Left colon (tissue), 2 donors: ENCODE data around the gene PRKD2. TPM values are rescaled to one million over a fixed set of nuclear protein-coding genes. Genes with fewer than 3 reads are reported as not detected.
"Not testable (repeated sequence)": the region's sequence is repeated elsewhere in the genome, so short reads cannot be mapped to it uniquely, and the experiment has no call there.

Source experiments
- ATAC-seq: fragments of 200-7000 bp; cut with Tn5 transposase; one replicate; pipeline ENCODE4 v1.9.1; 2020; ENCODE audit warnings: mild to moderate bottlenecking, moderate library complexity
- DNase-seq, 2 donors: peaks; one replicate each; pipeline ENCODE4 v3.0.0-alpha.2; 2020
- intact Hi-C, 2 donors: fragments of 100-400 bp; cut with DNase I in 1 of 2; cut with micrococcal nuclease in 1 of 2; formaldehyde crosslinking; loops; one replicate each; pipeline versions ENCODE4 v1.11.2 to v1.14.0; 2022; cut with DNase I, micrococcal nuclease
- total RNA-seq, 2 donors: library from RNA; stranded (reverse); fragmentation: NEBNext Ultra II Directional; extraction: Animal tissue kit (Norgen Biotek cat#: 25700); gene quantifications; one replicate each; pipeline ENCODE4 v1.2.1, GENCODE V29; 2021
- donor health status: DM: no; HTN: no; CAD: no.
- donor health status: DM: yes; HTN: yes; CAD: no.

PRKD2 gene
- total RNA-seq, 2 donors from 2014 or later: 62.5 to 64.4 TPM

GRCh38 chr19:46648961-46649960 lies 67.7 kb downstream of the PRKD2 start:
- no peak for DNase-seq
- intact Hi-C loops: no loop called here
- no peak for ATAC-seq

- intact Hi-C loops: no loop called here
- no peak for DNase-seq
- no peak for ATAC-seq
Measured at GRCh38 chr19:46648060-46648960, 68.6 kb downstream of the PRKD2 start.

DNA sequence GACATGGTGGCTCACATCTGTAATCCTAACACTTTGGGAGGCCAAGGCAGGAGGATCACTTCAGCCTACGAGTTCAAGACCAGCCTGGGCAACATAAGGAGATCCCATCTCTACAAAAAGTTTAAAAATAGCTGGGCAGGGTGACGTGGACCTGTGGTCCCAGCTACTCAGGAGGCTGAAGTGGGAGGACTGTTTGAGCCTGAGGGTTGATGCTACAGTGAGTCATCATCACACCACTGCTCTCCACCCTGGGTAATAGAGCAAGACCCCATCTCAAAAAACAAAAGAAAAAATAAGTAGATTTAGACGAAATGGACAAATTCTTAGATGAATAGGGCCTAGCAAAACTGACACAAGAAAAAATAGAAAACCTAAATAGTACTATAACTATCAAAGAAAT lies 70.5 kb downstream of the PRKD2 start:
- intact Hi-C loops: no loop called here
- ATAC-seq: no peak
- no peak for DNase-seq

GRCh38 chr19:46644720-46645119 lies 72.2 kb downstream of the PRKD2 start:
- DNase-seq: no peak
- intact Hi-C loops: no loop called here

DNA sequence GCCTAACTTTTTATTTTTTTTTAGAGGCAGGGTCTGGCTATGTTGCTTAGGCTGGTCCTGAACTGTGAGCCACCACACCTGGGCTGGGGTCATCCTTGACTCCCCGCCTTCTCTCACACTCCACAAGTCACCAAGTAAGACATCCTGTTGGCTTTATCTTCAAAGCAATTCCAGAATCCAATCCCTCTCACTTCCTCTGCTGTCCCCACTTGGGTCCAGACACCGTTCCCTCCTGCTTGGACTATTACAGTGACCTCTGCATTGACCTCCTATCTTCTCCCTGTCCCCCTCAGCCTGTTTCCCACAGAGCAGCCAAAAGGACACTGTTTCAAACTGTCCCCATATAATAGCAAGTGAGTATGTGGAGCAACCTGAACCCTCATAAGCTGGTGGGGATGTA lies 76.3 kb downstream of the PRKD2 start:
- no peak for ATAC-seq
- intact Hi-C loops: no loop called here
- no peak for DNase-seq

More at GRCh38 chr19:46644720-46645119, 72.2 kb downstream of the PRKD2 start:
- ATAC-seq: no peak

DNA sequence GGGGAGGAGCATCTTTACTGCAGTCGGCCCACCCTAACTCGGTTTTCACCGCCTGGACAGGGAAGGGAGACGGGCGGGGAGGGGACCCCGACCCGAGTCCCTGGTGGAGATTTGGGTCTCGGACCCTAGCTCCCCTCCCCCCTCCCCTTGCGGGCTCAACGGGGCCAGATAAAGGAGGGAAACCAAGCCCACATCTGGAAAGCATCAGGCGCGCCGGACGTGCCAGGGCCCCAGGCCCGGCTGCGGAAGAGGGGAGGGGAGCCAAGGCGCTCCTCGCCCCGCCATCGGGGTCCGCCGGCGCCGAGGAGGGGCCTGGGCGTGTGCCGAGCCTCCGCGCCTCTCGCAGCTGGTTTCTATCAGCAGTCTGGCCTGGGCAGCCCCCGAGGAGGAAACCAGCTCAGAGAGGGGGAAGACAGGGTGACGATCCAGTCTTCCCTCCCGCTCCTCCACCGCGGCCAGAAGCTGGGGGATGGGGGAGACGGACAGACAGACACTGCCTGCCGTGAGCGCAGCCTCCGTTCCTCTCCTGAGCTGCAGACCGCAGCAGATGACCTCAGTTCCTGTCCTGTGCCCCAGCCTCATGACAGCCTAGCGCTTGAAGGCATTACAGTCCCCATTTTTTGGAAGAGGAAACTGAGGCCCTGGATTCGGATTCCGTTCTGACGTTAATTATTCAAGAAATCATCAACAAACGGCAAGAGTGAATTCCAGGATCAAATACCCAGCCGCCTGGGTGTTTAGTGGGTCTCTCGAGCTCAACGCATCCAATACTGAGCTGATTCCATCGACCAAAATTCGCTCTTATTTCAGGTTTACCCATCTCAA lies 77.3 kb downstream of the PRKD2 start:
- ATAC-seq: peak; percentile 11
- DNase-seq: peak; percentile 46 to 73
- intact Hi-C loops: no loop called here

- DNase-seq: no peak
- intact Hi-C loops: no loop called here
- no peak for ATAC-seq
Measured at GRCh38 chr19:46637224-46637623, 79.7 kb downstream of the PRKD2 start.

GRCh38 chr19:46635920-46636761 lies 80.8 kb downstream of the PRKD2 start, which contains the start of gene GNG8:
GNG8 (minus strand) TSS chr19:46636202; CDS start chr19:46634682, 1,520 bp downstream.
- DNase-seq (no peak), ATAC-seq (no peak)
- intact Hi-C loops: no loop called here

DNA sequence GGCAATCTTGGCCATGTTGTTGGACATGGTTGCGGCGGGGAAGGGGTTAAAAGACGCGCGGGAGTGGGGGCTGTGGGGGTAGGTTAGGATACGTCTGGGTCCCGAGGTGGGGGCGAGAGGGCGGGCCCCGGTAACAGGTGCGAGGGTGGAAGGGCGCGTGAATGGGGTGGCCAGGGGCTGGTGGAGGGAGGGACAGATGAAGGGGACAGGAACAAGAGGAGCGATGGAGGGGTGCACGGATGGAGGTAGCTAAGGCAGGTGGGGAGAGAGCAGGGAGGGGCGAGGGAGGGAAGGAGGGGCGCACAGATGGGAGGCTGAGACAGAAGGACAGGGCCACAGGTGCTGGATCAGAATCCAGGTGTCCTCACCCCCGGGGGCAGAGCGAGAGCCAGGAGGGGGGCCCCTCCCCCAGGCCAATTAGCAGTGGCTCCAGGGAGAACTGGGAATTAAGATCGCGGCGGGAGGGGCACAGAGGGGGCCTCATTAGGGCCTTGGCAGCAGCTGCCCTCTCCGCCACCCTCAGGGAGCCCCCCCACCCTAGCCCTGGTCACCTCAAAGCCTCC lies 82.2 kb downstream of the PRKD2 start:
- no peak for DNase-seq
- intact Hi-C loops: no loop called here
- no peak for ATAC-seq

DNA sequence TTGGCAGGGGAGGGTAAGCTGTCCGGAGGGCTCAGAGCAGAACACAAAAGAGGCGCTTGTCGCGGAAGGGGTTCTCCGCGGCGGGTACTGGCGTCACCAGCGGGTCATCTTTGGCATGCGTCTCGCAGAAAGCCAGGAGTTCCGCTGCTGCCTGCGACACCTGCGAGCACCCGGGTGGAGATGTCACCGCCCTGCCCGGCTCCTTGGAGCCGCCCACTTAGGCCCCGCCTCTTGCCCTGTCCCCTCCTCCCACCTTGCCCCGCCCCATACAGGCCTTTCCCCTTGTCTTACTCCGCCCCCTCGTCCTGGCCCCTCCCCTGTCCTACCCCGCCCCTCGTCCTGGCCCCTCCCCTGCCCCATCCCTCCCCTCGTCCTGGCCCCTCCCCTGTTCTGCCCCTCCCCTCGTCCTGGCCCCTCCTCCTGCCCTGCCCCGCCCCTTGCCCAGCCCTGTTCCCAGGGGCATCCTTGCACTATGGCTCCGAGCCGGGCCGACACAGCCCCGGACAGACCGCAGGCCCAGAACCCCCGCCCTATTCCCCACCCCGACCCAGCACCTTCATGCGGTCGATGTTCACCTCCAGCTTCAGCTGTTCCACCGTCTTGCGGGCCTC lies 82.8 kb downstream of the PRKD2 start:
- DNase-seq (peak; percentile 94), ATAC-seq (peak; percentile 92)

DNA sequence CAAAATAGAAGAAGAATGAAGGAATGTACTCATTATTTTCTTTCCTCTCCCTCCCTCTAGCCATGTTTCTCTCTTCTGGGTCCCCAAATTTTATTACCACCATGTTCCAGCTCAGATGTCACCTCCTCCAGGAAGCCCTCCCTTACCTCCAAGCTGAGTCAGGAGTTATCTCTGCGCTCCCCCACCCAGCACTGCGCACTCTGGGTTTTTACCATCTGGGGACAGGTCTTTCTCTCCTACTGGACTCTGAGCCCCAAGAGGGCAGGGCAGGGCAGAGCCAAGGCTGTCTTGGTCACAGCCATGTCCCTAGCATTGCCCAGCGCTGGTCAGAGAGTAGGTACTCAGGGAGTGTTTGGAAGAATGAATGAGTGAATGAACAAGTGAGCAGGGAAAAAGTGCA lies 83.8 kb downstream of the PRKD2 start:
- intact Hi-C loops: no loop called here
- no peak for DNase-seq
- ATAC-seq: peak; percentile 19

More for the DNA sequence above, 82.8 kb downstream of the PRKD2 start:
- intact Hi-C loops: no loop called here

DNA sequence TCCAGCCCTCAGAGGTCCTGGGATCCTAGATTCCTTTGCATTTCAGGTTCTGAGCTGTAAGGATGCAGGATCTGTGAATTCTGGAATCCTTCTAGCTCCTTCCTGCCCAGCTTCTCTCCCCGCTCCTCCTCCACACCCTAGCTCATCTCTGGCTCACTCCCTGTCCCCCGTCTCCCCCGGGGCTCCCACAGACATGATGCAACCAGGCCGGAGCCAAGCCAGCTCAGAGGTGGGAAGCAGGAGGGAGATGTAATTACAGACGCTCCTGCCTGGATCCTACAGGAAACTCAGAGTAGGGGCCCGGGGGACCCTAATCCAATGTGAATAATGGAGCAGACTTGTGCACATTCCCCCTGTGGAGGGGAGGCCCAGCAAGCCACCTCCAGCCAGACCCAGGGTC lies 85.4 kb downstream of the PRKD2 start:
- intact Hi-C loops: no loop called here
- DNase-seq (no peak), ATAC-seq (no peak)

GRCh38 chr19:46630586-46631205 lies 86.2 kb downstream of the PRKD2 start:
- DNase-seq (no peak), ATAC-seq (no peak)
- intact Hi-C loops: no loop called here

GRCh38 chr19:46629546-46630025 lies 87.3 kb downstream of the PRKD2 start:
- DNase-seq: no peak
- ATAC-seq: no peak
- intact Hi-C loops: no loop called here

DNA sequence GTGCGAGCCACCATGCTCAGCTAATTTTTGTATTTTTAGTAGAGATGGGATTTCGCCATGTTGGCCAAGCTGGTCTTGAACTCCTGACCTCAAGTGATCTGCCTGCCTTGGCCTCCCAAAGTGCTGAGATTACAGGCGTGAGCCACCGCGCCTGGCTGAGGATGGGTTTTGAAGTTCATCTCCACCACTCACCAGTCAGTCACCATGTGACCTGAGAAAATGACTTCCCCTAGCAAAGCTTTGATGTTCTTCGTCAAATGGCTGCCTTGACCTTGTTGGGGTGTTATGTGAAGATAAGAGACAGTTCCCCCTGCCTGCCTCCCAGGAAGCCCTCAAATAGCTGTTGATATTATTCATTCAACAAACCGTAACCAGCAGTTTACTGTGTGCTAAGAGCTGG lies 87.9 kb downstream of the PRKD2 start:
- ATAC-seq, DNase-seq, intact Hi-C loops: not testable (repeated sequence)

- no peak for DNase-seq
- intact Hi-C loops: no loop called here
Measured at GRCh38 chr19:46626446-46626845, 90.5 kb downstream of the PRKD2 start.

More at GRCh38 chr19:46626446-46626845, 90.5 kb downstream of the PRKD2 start:
- no peak for ATAC-seq
